K562 (cell line): Measurements from ENCODE around the gene ANKRD13D.

ENCODE experiments used
- NRF1 ChIP-seq, 2 experiments: fragments of 450-650 bp; IDR thresholded peaks in 1 of 2; conservative IDR thresholded peaks in 1 of 2; 2 replicates each; pipeline ENCODE4 v1.6.1; 2014; ENCODE audit warnings: mild to moderate bottlenecking in 2 of 2
- ZSCAN29 ChIP-seq: fragments of 450-650 bp; IDR thresholded peaks from 2 replicates; pipeline ENCODE4 v1.6.1; 2017

- TF ChIP-seq ZSCAN29 (no peak), NRF1 (conservative IDR thresholded peaks at IDR 0.05 in 1 of 2, IDR thresholded peaks at IDR 0.05 in 1 of 2) (no peak)
Measured at GRCh38 chr11:67255353-67255752, 33.8 kb upstream of the ANKRD13D start.
